ENCODE measurements around the gene CBL.
"Not testable (repeated sequence)": the region's sequence is repeated elsewhere in the genome, so short reads cannot be mapped to it uniquely, and the experiment has no call there.

CBL gene

GRCh38 chr11:119218141-119218878 lies 12.2 kb downstream of the CBL start:
- no peaks in the 10 kb centered on the region; the same call in 1 of the 2 replicates for H3K36me3 ChIP-seq
- no peak for DNase-seq
- H3K9me3 ChIP-seq: no peaks in the 10 kb centered on the region
- TF ChIP-seq CTCF (IDR thresholded peaks at IDR 0.05; ENCODE audit: low read depth, low read length): no peak
- H3K27me3 ChIP-seq: no peaks in the 10 kb centered on the region
- H3K4me1 ChIP-seq: no peaks in the 10 kb centered on the region
- no peak overlapping the region for H3K4me3 ChIP-seq (ENCODE audit: low read depth, low read length)

GRCh38 chr11:119222308-119222707 lies 16.2 kb downstream of the CBL start:
- no peak for TF ChIP-seq CTCF (IDR thresholded peaks at IDR 0.05; ENCODE audit: low read depth, low read length)
- no peak overlapping the region for H3K4me3 ChIP-seq (ENCODE audit: low read depth, low read length)

GRCh38 chr11:119222891-119223290 lies 16.8 kb downstream of the CBL start:
- Histone ChIP-seq H3K4me1 (no peaks in the 10 kb centered on the region), H3K27me3 (no peaks in the 10 kb centered on the region), H3K9me3 (no peaks in the 10 kb centered on the region), H3K4me3 (ENCODE audit: low read depth, low read length) (no peak overlapping the region), H3K36me3 (no peaks in the 10 kb centered on the region)
- DNase-seq: no peak
- TF ChIP-seq CTCF (IDR thresholded peaks at IDR 0.05; ENCODE audit: low read depth, low read length): no peak

More at GRCh38 chr11:119222308-119222707, 16.2 kb downstream of the CBL start:
- Histone ChIP-seq H3K4me1 (no peaks in the 10 kb centered on the region), H3K27me3 (no peaks in the 10 kb centered on the region), H3K36me3 (no peaks in the 10 kb centered on the region), H3K9me3 (no peaks in the 10 kb centered on the region)
- no peak for DNase-seq

GRCh38 chr11:119223856-119224255 lies 17.7 kb downstream of the CBL start:
- Histone ChIP-seq H3K4me3 (ENCODE audit: low read depth, low read length) (no peak overlapping the region), H3K9me3 (no peaks in the 10 kb centered on the region), H3K36me3 (no peaks in the 10 kb centered on the region), H3K27me3 (no peaks in the 10 kb centered on the region), H3K4me1 (no peaks in the 10 kb centered on the region)
- no peak for DNase-seq
- TF ChIP-seq CTCF (IDR thresholded peaks at IDR 0.05; ENCODE audit: low read depth, low read length): no peak

- H3K27me3 ChIP-seq; H3K4me3 ChIP-seq (ENCODE audit: low read depth, low read length); H3K9me3 ChIP-seq; H3K4me1 ChIP-seq; DNase-seq; H3K36me3 ChIP-seq: not testable (repeated sequence)
These were observed 22.6 kb downstream of the CBL start for GRCh38 chr11:119228535-119229287.

GRCh38 chr11:119229288-119229672 lies 23.1 kb downstream of the CBL start:
- Histone ChIP-seq H3K27me3 (no peaks in the 10 kb centered on the region), H3K36me3 (peaks cover 6% of the 10 kb centered on the region), H3K4me3 (ENCODE audit: low read depth, low read length) (no peak overlapping the region), H3K9me3 (no peaks in the 10 kb centered on the region), H3K4me1 (no peaks in the 10 kb centered on the region)
- no peak for DNase-seq
- no peak for TF ChIP-seq CTCF (IDR thresholded peaks at IDR 0.05; ENCODE audit: low read depth, low read length)
